Mesenchymal stem cell (in vitro differentiated cells and primary cell): ENCODE measurements around the gene MED10.

Experiments used
- DNase-seq: peaks from one replicate; pipeline ENCODE4 v3.0.0-alpha.2; 2013
- H2AFZ ChIP-seq: one replicate; pipeline ENCODE4 v1.6.1; 2013; ENCODE audit warnings: low read depth, mild to moderate bottlenecking, control low read depth, inconsistent platforms, low read length, moderate library complexity
- H2AK5ac ChIP-seq: 2 replicates; pipeline ENCODE4 v1.6.1; 2013; ENCODE audit warnings: low read length, moderate library complexity, mild to moderate bottlenecking, inconsistent platforms; ENCODE audit not compliant: severe bottlenecking
- H2BK120ac ChIP-seq: one replicate; pipeline ENCODE4 v1.6.1; 2013; ENCODE audit warnings: low read depth, mild to moderate bottlenecking, inconsistent platforms, low read length, moderate library complexity
- H2BK12ac ChIP-seq, 2 experiments: one replicate each; pipeline ENCODE4 v1.6.1; 2013; ENCODE audit warnings: inconsistent platforms in 2 of 2, low read length in 2 of 2, mild to moderate bottlenecking in 2 of 2, moderate library complexity in 2 of 2, control low read depth in 1 of 2
- H2BK15ac ChIP-seq: one replicate; pipeline ENCODE4 v1.6.1; 2013; ENCODE audit warnings: mild to moderate bottlenecking, low read depth, inconsistent platforms; ENCODE audit not compliant: poor library complexity, severe bottlenecking
- H2BK5ac ChIP-seq: 2 replicates; pipeline ENCODE4 v1.6.1; 2013; ENCODE audit warnings: low read depth, mild to moderate bottlenecking, low read length, control low read depth, inconsistent platforms; ENCODE audit not compliant: poor library complexity, severe bottlenecking
- H3K14ac ChIP-seq, 2 experiments: one replicate each; pipeline ENCODE4 v1.6.1; 2013; ENCODE audit warnings: inconsistent platforms in 2 of 2, low read length in 2 of 2, control low read depth in 1 of 2, mild to moderate bottlenecking in 1 of 2, moderate library complexity in 1 of 2
- H3K18ac ChIP-seq, 2 experiments: one replicate each; pipeline ENCODE4 v1.6.1; 2013; ENCODE audit warnings: inconsistent platforms in 2 of 2, low read length in 2 of 2, control low read depth in 1 of 2, low read depth in 1 of 2, mild to moderate bottlenecking in 1 of 2
- H3K23ac ChIP-seq, 2 experiments: one replicate each; pipeline ENCODE4 v1.6.1; 2013; ENCODE audit warnings: inconsistent platforms in 2 of 2, low read length in 2 of 2, mild to moderate bottlenecking in 2 of 2, moderate library complexity in 2 of 2, control low read depth in 1 of 2
- H3K27ac ChIP-seq: 2 replicates; pipeline ENCODE4 v1.5.1; 2013; ENCODE audit warnings: mild to moderate bottlenecking, moderate library complexity, low read length, control low read depth, inconsistent platforms; ENCODE audit not compliant: poor library complexity, severe bottlenecking
- H3K27me3 ChIP-seq, 2 experiments: 2 replicates each; pipeline versions ENCODE4 v1.6.1 to v1.7.0; 2013; ENCODE audit warnings: low read length in 2 of 2, mild to moderate bottlenecking in 2 of 2, moderate library complexity in 2 of 2, control low read depth in 1 of 2, inconsistent platforms in 1 of 2; ENCODE audit not compliant: control insufficient read depth in 1 of 2, insufficient read depth in 1 of 2
- H3K36me3 ChIP-seq, 2 experiments: 2 replicates each; pipeline versions ENCODE4 v1.6.1 to v1.7.0; 2013; ENCODE audit warnings: low read length in 2 of 2, control low read depth in 1 of 2, inconsistent platforms in 1 of 2, low read depth in 1 of 2, mild to moderate bottlenecking in 1 of 2; ENCODE audit not compliant: insufficient read depth in 2 of 2, control insufficient read depth in 1 of 2
- H3K4ac ChIP-seq, 2 experiments: one replicate each; pipeline ENCODE4 v1.6.1; 2013; ENCODE audit warnings: inconsistent platforms in 2 of 2, low read length in 2 of 2, mild to moderate bottlenecking in 2 of 2, moderate library complexity in 2 of 2, control low read depth in 1 of 2, low read depth in 1 of 2
- H3K4me1 ChIP-seq: 2 replicates; pipeline ENCODE4 v1.6.1; 2013; ENCODE audit warnings: low read depth, low read length, control low read depth; ENCODE audit not compliant: control insufficient read depth, insufficient read depth
- H3K4me2 ChIP-seq: 2 replicates; pipeline ENCODE4 v1.6.1; 2013; ENCODE audit warnings: low read length, mild to moderate bottlenecking, inconsistent platforms; ENCODE audit not compliant: poor library complexity, severe bottlenecking
- H3K4me3 ChIP-seq, 2 experiments: 2 replicates each; pipeline versions ENCODE4 v1.5.1 to v1.7.0; 2013; ENCODE audit warnings: low read length in 2 of 2, mild to moderate bottlenecking in 2 of 2, control low read depth in 1 of 2, low read depth in 1 of 2; ENCODE audit not compliant: insufficient read depth in 1 of 2
- H3K79me1 ChIP-seq: replicated peaks from 2 replicates; pipeline ENCODE4 v1.6.1; 2013; ENCODE audit warnings: mild to moderate bottlenecking, control low read depth, low read length, inconsistent platforms; ENCODE audit not compliant: poor library complexity, severe bottlenecking
- H3K9ac ChIP-seq: 2 replicates; pipeline ENCODE4 v1.7.0; 2013; ENCODE audit warnings: mild to moderate bottlenecking, low read length, moderate library complexity
- H3K9me3 ChIP-seq: 2 replicates; pipeline ENCODE4 v1.7.0; 2013; ENCODE audit warnings: mild to moderate bottlenecking, low read length; ENCODE audit not compliant: control insufficient read depth
- H4K8ac ChIP-seq: one replicate; pipeline ENCODE4 v1.6.1; 2013; ENCODE audit warnings: inconsistent platforms, mild to moderate bottlenecking, low read length, moderate library complexity
- H4K91ac ChIP-seq: one replicate; pipeline ENCODE4 v1.6.1; 2013; ENCODE audit warnings: mild to moderate bottlenecking, low read length, inconsistent platforms
- WGBS: methylation state at CpG from one replicate; pipeline ENCODE4 v1.1.7; 2013; ENCODE audit warnings: mixed read lengths; 5-methylcytosine and 5-hydroxymethylcytosine counted together

Gene MED10

DNA sequence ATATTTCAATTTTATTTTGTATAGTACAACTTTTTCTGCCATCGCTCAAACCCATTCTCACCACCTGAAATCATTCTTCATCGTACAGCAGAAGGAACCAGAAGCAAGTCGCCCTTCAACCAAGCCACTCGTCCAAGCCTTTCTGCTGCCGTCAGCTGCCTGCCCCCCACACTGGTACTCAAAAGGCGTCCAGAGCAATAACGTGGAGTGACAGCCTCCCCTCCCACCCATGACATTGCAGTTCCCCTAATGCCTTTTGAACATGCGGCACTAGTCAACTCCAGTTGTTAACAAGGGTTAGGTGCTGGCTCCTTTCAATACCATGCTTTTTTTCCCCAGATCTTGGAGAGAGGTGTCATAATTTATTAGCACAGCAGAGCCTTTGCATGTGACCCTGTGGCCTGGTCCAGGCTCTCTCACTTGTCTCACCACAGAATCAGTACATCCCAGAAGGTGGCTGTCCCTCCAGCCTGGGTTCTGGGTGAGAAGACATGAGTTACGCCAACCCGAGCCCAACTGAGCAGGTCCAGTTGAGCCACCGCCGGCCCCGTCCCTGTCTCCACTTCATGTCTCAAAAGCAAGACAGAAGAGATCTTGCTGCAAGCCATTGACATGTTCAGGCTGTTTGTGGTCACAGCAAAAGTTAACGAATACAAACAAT is 20.4 kb upstream of the MED10 start:
- Histone ChIP-seq H3K27ac (no peak overlapping the region), H2BK5ac (no peak overlapping the region), H3K79me1 (no peaks in the 10 kb centered on the region), H3K14ac (no peak overlapping the region), H3K27me3 (peaks cover 5 to 17% of the 10 kb centered on the region in 2 experiments), H3K18ac (no peak overlapping the region), H4K91ac (no peak overlapping the region), H2AFZ (no peak overlapping the region), H3K36me3 (no peaks in the 10 kb centered on the region), H2AK5ac (no peak overlapping the region), H3K9me3 (no peaks in the 10 kb centered on the region), H2BK12ac (no peak overlapping the region), H3K4me3 (no peak overlapping the region), H3K4me1 (no peaks in the 10 kb centered on the region), H2BK120ac (no peak overlapping the region), H3K4ac (no peak overlapping the region), H3K9ac (no peak overlapping the region), H3K4me2 (no peak overlapping the region), H3K23ac (no peak overlapping the region), H2BK15ac (no peak overlapping the region), H4K8ac (no peak overlapping the region)
- WGBS, result 84% methylated on average over 14 of the region's 14 CpGs
- DNase-seq, result no peak

DNA sequence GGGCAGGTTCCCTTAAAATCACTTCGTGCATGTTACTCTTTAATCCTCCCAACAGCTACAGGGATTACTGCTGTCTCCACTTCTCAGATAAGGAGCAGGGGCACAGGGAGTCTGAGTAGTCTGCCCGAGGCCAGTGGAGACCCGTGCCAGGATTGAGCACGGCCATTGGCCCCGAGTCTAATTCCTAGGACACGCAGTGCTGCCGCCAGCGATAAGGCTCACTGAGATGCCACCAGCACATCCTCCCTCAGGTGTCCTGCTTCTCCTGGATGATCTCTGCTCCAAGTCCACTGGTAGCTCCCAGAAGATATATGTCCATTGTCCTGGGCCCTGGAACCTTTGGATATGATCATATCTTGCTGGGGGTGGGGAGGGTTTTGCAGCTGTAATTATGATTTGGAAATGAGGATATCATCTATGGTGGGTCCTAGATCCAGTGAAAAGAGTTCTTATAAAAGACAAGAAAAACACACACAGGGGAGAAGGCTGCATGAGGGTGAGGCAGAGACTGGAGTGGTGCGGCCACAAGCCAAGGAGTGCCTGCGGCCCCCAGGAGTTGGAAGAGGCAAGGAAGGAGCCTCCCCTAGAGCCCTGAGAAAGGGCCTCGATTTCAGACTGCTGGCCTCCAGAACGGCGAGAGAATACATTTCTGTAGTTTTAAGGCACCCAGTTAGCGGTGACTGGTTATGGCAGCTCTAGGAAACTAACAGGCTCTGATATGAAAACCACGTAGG is 19.4 kb upstream of the MED10 start:
- H3K36me3 ChIP-seq, result no peaks in the 10 kb centered on the region
- no peak overlapping the region for H4K91ac ChIP-seq
- H2AFZ ChIP-seq, result no peak overlapping the region
- no peak for DNase-seq
- no peak overlapping the region for H3K27ac ChIP-seq
- no peaks in the 10 kb centered on the region for H3K4me1 ChIP-seq
- H3K14ac ChIP-seq, result no peak overlapping the region
- no peak overlapping the region for H3K23ac ChIP-seq
- H3K9me3 ChIP-seq, result no peaks in the 10 kb centered on the region
- no peak overlapping the region for H2BK120ac ChIP-seq
- no peak overlapping the region for H2BK12ac ChIP-seq
- H3K79me1 ChIP-seq, result no peaks in the 10 kb centered on the region
- no peak overlapping the region for H2BK5ac ChIP-seq
- H3K4me2 ChIP-seq, result no peak overlapping the region
- H2AK5ac ChIP-seq, result no peak overlapping the region
- 87% methylated on average over 15 of the region's 15 CpGs for WGBS
- no peak overlapping the region for H3K18ac ChIP-seq
- peaks cover 9 to 26% of the 10 kb centered on the region in 2 experiments for H3K27me3 ChIP-seq
- H2BK15ac ChIP-seq, result no peak overlapping the region
- H3K4me3 ChIP-seq, result no peak overlapping the region
- H3K4ac ChIP-seq, result no peak overlapping the region
- H3K9ac ChIP-seq, result no peak overlapping the region
- H4K8ac ChIP-seq, result no peak overlapping the region

DNA sequence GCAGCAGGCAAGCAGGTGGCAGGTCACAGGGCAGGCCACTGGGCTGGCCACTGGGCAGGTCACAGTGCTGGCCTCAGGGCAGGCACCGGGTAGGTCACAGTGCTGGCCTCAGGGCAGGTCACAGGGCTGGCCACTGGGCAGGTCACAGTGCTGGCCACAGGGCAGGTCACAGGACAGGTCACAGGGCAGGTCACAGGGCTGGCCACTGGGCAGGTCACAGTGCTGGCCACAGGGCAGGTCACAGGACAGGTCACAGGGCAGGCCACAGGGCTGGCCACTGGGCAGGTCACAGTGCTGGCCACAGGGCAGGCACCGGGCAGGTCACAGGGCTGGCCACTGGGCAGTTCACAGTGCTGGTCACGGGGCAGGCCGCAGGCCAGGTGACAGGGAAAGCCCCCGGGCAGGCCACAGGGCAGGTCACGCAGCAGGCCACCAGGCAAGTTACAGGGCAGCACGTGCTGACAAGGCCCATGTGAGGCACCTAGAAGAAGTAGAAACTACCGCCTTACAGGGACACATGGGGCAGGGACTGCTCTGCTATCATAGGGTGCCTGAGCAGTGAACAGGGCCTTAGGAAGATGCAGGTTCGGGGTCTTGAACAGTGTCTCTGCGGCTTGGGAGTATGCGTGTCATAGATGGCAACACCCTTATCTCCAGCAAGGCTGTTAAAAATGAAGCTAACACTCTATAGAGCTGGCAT is 18.6 kb upstream of the MED10 start:
- Histone ChIP-seq H3K79me1 (no peaks in the 10 kb centered on the region), H3K9me3 (no peaks in the 10 kb centered on the region), H3K14ac (no peak overlapping the region), H3K4me1 (no peaks in the 10 kb centered on the region), H3K9ac (no peak overlapping the region), H2BK12ac (no peak overlapping the region), H3K36me3 (no peaks in the 10 kb centered on the region), H3K27me3 (peaks cover 9 to 34% of the 10 kb centered on the region in 2 experiments), H2AFZ (no peak overlapping the region), H4K8ac (no peak overlapping the region), H2BK15ac (no peak overlapping the region), H3K4me2 (no peak overlapping the region), H3K27ac (no peak overlapping the region), H2AK5ac (no peak overlapping the region), H3K4ac (no peak overlapping the region), H2BK5ac (no peak overlapping the region), H3K4me3 (no peak overlapping the region), H4K91ac (no peak overlapping the region), H2BK120ac (no peak overlapping the region), H3K23ac (no peak overlapping the region), H3K18ac (no peak overlapping the region)
- 80% methylated on average over 11 of the region's 11 CpGs for WGBS
- DNase-seq, result no peak

DNA sequence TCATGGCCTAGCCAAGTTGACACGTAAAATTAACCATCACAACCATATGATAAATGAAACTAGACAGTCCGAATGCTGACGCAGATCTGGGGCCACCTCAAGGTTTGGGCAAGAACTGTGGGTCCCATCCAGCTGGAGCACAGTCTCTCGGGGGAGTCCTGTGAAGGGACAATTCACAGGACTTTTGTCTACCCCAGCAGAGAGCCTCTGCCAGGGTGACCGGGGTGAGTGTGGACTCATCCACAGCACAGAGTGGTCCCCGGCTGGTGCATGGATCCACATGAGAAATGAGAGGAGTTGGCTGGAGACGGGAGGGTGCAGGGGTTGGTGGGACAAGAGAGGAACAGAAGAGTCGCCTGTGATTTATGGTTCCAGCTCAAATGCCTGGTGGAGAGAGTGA is 17.7 kb upstream of the MED10 start:
- DNase-seq, result no peak
- Histone ChIP-seq H3K23ac (no peak overlapping the region), H2BK5ac (no peak overlapping the region), H3K27ac (no peak overlapping the region), H3K27me3 (peaks cover 9 to 42% of the 10 kb centered on the region in 2 experiments), H3K36me3 (no peaks in the 10 kb centered on the region), H3K4me1 (no peaks in the 10 kb centered on the region), H3K18ac (no peak overlapping the region), H2BK120ac (no peak overlapping the region), H2BK15ac (no peak overlapping the region), H2BK12ac (no peak overlapping the region), H3K9me3 (no peaks in the 10 kb centered on the region), H3K79me1 (no peaks in the 10 kb centered on the region), H2AK5ac (no peak overlapping the region), H3K14ac (no peak overlapping the region), H4K91ac (no peak overlapping the region), H3K4me2 (no peak overlapping the region), H3K4ac (no peak overlapping the region), H3K9ac (no peak overlapping the region), H4K8ac (no peak overlapping the region), H3K4me3 (no peak overlapping the region), H2AFZ (no peak overlapping the region)
- WGBS, result 85% methylated on average over 8 of the region's 8 CpGs
